ENCODE data around the gene CXCL11.

Gene CXCL11

GRCh38 chr4:76024065-76024464 is 11.8 kb downstream of the CXCL11 start:
- Mint-ChIP-seq H3K27me3 (peaks cover 13 to 16% of the 10 kb centered on the region in 2 donors), H3K9me3 (no peaks in the 10 kb centered on the region), H3K4me3 (no peak overlapping the region), H3K36me3 (ENCODE audit: insufficient read depth) (no peaks in the 10 kb centered on the region), H3K4me1 (ENCODE audit: low read depth in 2 of 2) (peaks cover 0 to 3% of the 10 kb centered on the region in 2 donors), H3K27ac (no peak overlapping the region)
- DNase-seq (no peak), ATAC-seq (replicated peaks) (no peak)

GRCh38 chr4:76023389-76023788 is 12.5 kb downstream of the CXCL11 start, which contains the start of gene CXCL10:
Gene CXCL10 (minus strand): TSS chr4:76023497. CDS start chr4:76023431, 66 bp downstream.
- H3K36me3 Mint-ChIP-seq (ENCODE audit: insufficient read depth): no peaks in the 10 kb centered on the region
- no peak for DNase-seq
- peaks cover 13 to 14% of the 10 kb centered on the region in 2 donors for H3K27me3 Mint-ChIP-seq
- H3K4me1 Mint-ChIP-seq (ENCODE audit: low read depth in 2 of 2): peaks cover 0 to 3% of the 10 kb centered on the region in 2 donors
- ATAC-seq (replicated peaks): no peak
- H3K9me3 Mint-ChIP-seq: no peaks in the 10 kb centered on the region
- no peak within 1 kb of the TSS for H3K27ac Mint-ChIP-seq
- no peak within 1 kb of the TSS for H3K4me3 Mint-ChIP-seq

GRCh38 chr4:76022677-76023076 is 13.2 kb downstream of the CXCL11 start:
- Mint-ChIP-seq H3K4me3 (no peak overlapping the region), H3K4me1 (ENCODE audit: low read depth in 2 of 2) (peaks cover 0 to 2% of the 10 kb centered on the region in 2 donors), H3K27ac (no peak overlapping the region), H3K27me3 (peaks cover 11 to 13% of the 10 kb centered on the region in 2 donors), H3K36me3 (ENCODE audit: insufficient read depth) (peaks cover 2% of the 10 kb centered on the region), H3K9me3 (no peaks in the 10 kb centered on the region)
- ATAC-seq (replicated peaks) (no peak), DNase-seq (no peak)

- DNase-seq (no peak), ATAC-seq (replicated peaks) (no peak)
- peaks cover 0 to 2% of the 10 kb centered on the region in 2 donors for H3K4me1 Mint-ChIP-seq (ENCODE audit: low read depth in 2 of 2)
- peaks cover 3% of the 10 kb centered on the region for H3K36me3 Mint-ChIP-seq (ENCODE audit: insufficient read depth)
- H3K9me3 Mint-ChIP-seq: no peaks in the 10 kb centered on the region
- no peak overlapping the region for H3K4me3 Mint-ChIP-seq
- peaks cover 10 to 13% of the 10 kb centered on the region in 2 donors for H3K27me3 Mint-ChIP-seq
- no peak overlapping the region for H3K27ac Mint-ChIP-seq
Observed at GRCh38 chr4:76022031-76022430, 13.8 kb downstream of the CXCL11 start.

- H3K27ac Mint-ChIP-seq: no peak overlapping the region
- H3K36me3 Mint-ChIP-seq (ENCODE audit: insufficient read depth): peaks cover 3% of the 10 kb centered on the region
- no peak for DNase-seq
- H3K4me1 Mint-ChIP-seq (ENCODE audit: low read depth in 2 of 2): no peaks in the 10 kb centered on the region
- no peak overlapping the region for H3K4me3 Mint-ChIP-seq
- no peaks in the 10 kb centered on the region for H3K9me3 Mint-ChIP-seq
- no peak for ATAC-seq (replicated peaks)
- no peaks in the 10 kb centered on the region for H3K27me3 Mint-ChIP-seq
Observed at GRCh38 chr4:76017056-76017686, 18.7 kb downstream of the CXCL11 start.

GRCh38 chr4:76016393-76016792 is 19.5 kb downstream of the CXCL11 start:
- Mint-ChIP-seq H3K4me1 (ENCODE audit: low read depth in 2 of 2) (no peaks in the 10 kb centered on the region), H3K27ac (no peak overlapping the region), H3K27me3 (peaks cover 0 to 3% of the 10 kb centered on the region in 2 donors), H3K36me3 (ENCODE audit: insufficient read depth) (peaks cover 3% of the 10 kb centered on the region), H3K4me3 (no peak overlapping the region), H3K9me3 (no peaks in the 10 kb centered on the region)
- ATAC-seq (replicated peaks) (no peak), DNase-seq (no peak)

GRCh38 chr4:76013540-76013939 is 22.3 kb downstream of the CXCL11 start:
- no peak for DNase-seq
- Mint-ChIP-seq H3K27ac (no peak overlapping the region), H3K36me3 (ENCODE audit: insufficient read depth) (peaks cover 3% of the 10 kb centered on the region), H3K9me3 (no peaks in the 10 kb centered on the region), H3K4me1 (ENCODE audit: low read depth in 2 of 2) (no peaks in the 10 kb centered on the region), H3K4me3 (no peak overlapping the region), H3K27me3 (peaks cover 7 to 17% of the 10 kb centered on the region in 2 donors)
- no peak for ATAC-seq (replicated peaks)

GRCh38 chr4:76012388-76012801 is 23.5 kb downstream of the CXCL11 start:
- no peaks in the 10 kb centered on the region for H3K9me3 Mint-ChIP-seq
- no peak overlapping the region for H3K27ac Mint-ChIP-seq

GRCh38 chr4:76011700-76012387 is 24.0 kb downstream of the CXCL11 start:
- DNase-seq (no peak), ATAC-seq (replicated peaks) (no peak)
- no peaks in the 10 kb centered on the region for H3K36me3 Mint-ChIP-seq (ENCODE audit: insufficient read depth)
- H3K4me3 Mint-ChIP-seq: no peak overlapping the region
- no peak overlapping the region for H3K27ac Mint-ChIP-seq
- H3K27me3 Mint-ChIP-seq: peaks cover 8 to 22% of the 10 kb centered on the region in 2 donors
- no peaks in the 10 kb centered on the region for H3K4me1 Mint-ChIP-seq (ENCODE audit: low read depth in 2 of 2)
- H3K9me3 Mint-ChIP-seq: no peaks in the 10 kb centered on the region

More at GRCh38 chr4:76012388-76012801, 23.5 kb downstream of the CXCL11 start:
- Mint-ChIP-seq H3K4me1 (ENCODE audit: low read depth in 2 of 2) (no peaks in the 10 kb centered on the region), H3K4me3 (no peak overlapping the region), H3K27me3 (peaks cover 8 to 22% of the 10 kb centered on the region in 2 donors), H3K36me3 (ENCODE audit: insufficient read depth) (no peaks in the 10 kb centered on the region)
- ATAC-seq (replicated peaks) (no peak), DNase-seq (no peak)

GRCh38 chr4:76011018-76011670 is 24.7 kb downstream of the CXCL11 start:
- DNase-seq (no peak), ATAC-seq (replicated peaks) (no peak)
- Mint-ChIP-seq H3K27ac (no peak overlapping the region), H3K36me3 (ENCODE audit: insufficient read depth) (no peaks in the 10 kb centered on the region), H3K9me3 (no peaks in the 10 kb centered on the region), H3K27me3 (peaks cover 10 to 22% of the 10 kb centered on the region in 2 donors), H3K4me3 (no peak overlapping the region), H3K4me1 (ENCODE audit: low read depth in 2 of 2) (no peaks in the 10 kb centered on the region)

GRCh38 chr4:76010576-76010975 is 25.3 kb downstream of the CXCL11 start:
- Mint-ChIP-seq H3K27ac (no peak overlapping the region), H3K4me3 (no peak overlapping the region), H3K4me1 (ENCODE audit: low read depth in 2 of 2) (no peaks in the 10 kb centered on the region), H3K9me3 (no peaks in the 10 kb centered on the region), H3K27me3 (peaks cover 16 to 22% of the 10 kb centered on the region in 2 donors), H3K36me3 (ENCODE audit: insufficient read depth) (no peaks in the 10 kb centered on the region)
- DNase-seq (no peak), ATAC-seq (replicated peaks) (no peak)

GRCh38 chr4:76009311-76009710 is 26.6 kb downstream of the CXCL11 start:
- Mint-ChIP-seq H3K4me3 (no peak overlapping the region), H3K27ac (no peak overlapping the region), H3K36me3 (ENCODE audit: insufficient read depth) (no peaks in the 10 kb centered on the region), H3K27me3 (peaks cover 17 to 24% of the 10 kb centered on the region in 2 donors), H3K9me3 (no peaks in the 10 kb centered on the region), H3K4me1 (ENCODE audit: low read depth in 2 of 2) (no peaks in the 10 kb centered on the region)
- DNase-seq: no peak
- ATAC-seq (replicated peaks): no peak

- H3K27ac Mint-ChIP-seq: no peak within 1 kb of the TSS
- no peak for ATAC-seq (replicated peaks)
Observed at GRCh38 chr4:76007089-76007862, 28.6 kb downstream of the CXCL11 start, which contains the start of gene CXCL9. Gene CXCL9 (minus strand): TSS chr4:76007509. CDS start chr4:76007449, 60 bp downstream.

More at GRCh38 chr4:76007089-76007862, 28.6 kb downstream of the CXCL11 start, which contains the start of gene CXCL9:
- H3K36me3 Mint-ChIP-seq (ENCODE audit: insufficient read depth): no peaks in the 10 kb centered on the region
- no peak for DNase-seq
- no peaks in the 10 kb centered on the region for H3K4me1 Mint-ChIP-seq (ENCODE audit: low read depth in 2 of 2)
- no peak within 1 kb of the TSS for H3K4me3 Mint-ChIP-seq
- no peaks in the 10 kb centered on the region for H3K9me3 Mint-ChIP-seq
- peaks cover 30 to 43% of the 10 kb centered on the region in 2 donors for H3K27me3 Mint-ChIP-seq
